ENCODE data around the gene STIP1.

STIP1 gene

DNA sequence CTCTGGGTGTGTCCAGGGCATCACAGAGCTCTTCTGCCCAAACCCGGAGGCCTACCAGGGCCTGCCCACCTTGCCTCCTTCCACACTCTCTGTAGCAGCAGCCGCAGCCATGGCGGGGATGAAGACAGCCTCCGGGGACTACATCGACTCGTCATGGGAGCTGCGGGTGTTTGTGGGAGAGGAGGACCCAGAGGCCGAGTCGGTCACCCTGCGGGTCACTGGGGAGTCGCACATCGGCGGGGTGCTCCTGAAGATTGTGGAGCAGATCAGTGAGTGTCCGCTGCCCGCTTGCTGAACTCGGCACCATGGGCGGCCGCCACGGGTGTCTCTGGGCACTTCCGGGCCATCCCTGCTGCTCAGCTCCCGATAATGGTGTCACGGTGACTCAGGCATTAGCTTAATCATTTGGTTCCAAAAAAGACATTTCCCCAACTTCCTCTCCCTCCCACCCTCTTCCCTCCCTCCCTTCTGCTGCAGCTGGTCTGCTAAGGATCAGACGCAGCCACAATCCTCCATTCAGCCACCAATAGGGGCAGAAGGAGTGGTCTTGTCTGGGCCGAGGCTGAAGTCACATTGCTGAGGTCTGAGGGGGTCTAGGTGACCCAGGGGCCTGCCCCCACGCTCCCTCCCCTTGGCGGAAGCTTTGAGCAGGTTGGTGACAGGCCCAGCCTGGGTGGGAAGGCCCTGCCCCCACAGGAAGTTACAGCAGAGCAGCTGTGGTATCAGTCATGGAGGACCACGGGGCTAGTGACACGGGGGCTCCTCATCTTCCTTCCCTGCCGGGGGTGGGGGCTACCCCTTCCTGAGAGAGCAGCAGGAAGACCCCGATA is 21.5 kb downstream of the STIP1 start:
- Histone ChIP-seq H3K4ac (ENCODE audit: low read depth in 1 of 2, low read length in 2 of 2) (peak overlapping the region; percentile 77 to 81), H3K27ac (ENCODE audit: low read length, poor library complexity, severe bottlenecking) (peak overlapping the region; percentile 62), H2BK120ac (ENCODE audit: low read depth, low read length) (peak overlapping the region; percentile 77), H3K36me3 (ENCODE audit: control insufficient read depth in 1 of 2, insufficient read depth in 2 of 2, low read depth in 1 of 2, low read length in 2 of 2) (peaks cover 46 to 73% of the 10 kb centered on the region in 2 experiments), H3K14ac (ENCODE audit: low read length in 2 of 2) (peak overlapping the region in 1 of 2 experiments; percentile 91), H4K91ac (ENCODE audit: low read length) (peak overlapping the region; percentile 97), H3K79me1 (replicated peaks; ENCODE audit: low read length, poor library complexity, severe bottlenecking) (peaks cover 12% of the 10 kb centered on the region), H2AFZ (ENCODE audit: low read depth, low read length) (peak overlapping the region; percentile 66), H3K23ac (ENCODE audit: low read length in 2 of 2) (no peak overlapping the region), H2BK15ac (ENCODE audit: low read depth, poor library complexity, severe bottlenecking) (peak overlapping the region; percentile 87), H3K4me3 (ENCODE audit: insufficient read depth in 1 of 2, low read depth in 1 of 2, low read length in 2 of 2) (peak overlapping the region in 1 of 2 experiments; percentile 65), H2AK5ac (ENCODE audit: low read length, severe bottlenecking) (peak overlapping the region; percentile 54), H3K18ac (ENCODE audit: low read depth in 1 of 2, low read length in 2 of 2) (peak overlapping the region; percentile 85 to 97), H3K9ac (ENCODE audit: low read length) (peak overlapping the region; percentile 70), H2BK5ac (ENCODE audit: low read depth, low read length, poor library complexity, severe bottlenecking) (no peak overlapping the region), H3K4me2 (ENCODE audit: low read length, poor library complexity, severe bottlenecking) (no peak overlapping the region), H2BK12ac (ENCODE audit: low read length in 2 of 2) (peak overlapping the region; percentile 75 to 78), H3K9me3 (ENCODE audit: control insufficient read depth, low read length) (no peaks in the 10 kb centered on the region), H3K27me3 (ENCODE audit: control insufficient read depth in 1 of 2, insufficient read depth in 1 of 2, low read length in 2 of 2) (no peaks in the 10 kb centered on the region), H4K8ac (ENCODE audit: low read length) (peak overlapping the region; percentile 98), H3K4me1 (ENCODE audit: control insufficient read depth, insufficient read depth, low read depth, low read length) (peaks cover 31% of the 10 kb centered on the region)
- WGBS, result 53% methylated on average over 26 of the region's 30 CpGs
- DNase-seq, result peak; percentile 81

DNA sequence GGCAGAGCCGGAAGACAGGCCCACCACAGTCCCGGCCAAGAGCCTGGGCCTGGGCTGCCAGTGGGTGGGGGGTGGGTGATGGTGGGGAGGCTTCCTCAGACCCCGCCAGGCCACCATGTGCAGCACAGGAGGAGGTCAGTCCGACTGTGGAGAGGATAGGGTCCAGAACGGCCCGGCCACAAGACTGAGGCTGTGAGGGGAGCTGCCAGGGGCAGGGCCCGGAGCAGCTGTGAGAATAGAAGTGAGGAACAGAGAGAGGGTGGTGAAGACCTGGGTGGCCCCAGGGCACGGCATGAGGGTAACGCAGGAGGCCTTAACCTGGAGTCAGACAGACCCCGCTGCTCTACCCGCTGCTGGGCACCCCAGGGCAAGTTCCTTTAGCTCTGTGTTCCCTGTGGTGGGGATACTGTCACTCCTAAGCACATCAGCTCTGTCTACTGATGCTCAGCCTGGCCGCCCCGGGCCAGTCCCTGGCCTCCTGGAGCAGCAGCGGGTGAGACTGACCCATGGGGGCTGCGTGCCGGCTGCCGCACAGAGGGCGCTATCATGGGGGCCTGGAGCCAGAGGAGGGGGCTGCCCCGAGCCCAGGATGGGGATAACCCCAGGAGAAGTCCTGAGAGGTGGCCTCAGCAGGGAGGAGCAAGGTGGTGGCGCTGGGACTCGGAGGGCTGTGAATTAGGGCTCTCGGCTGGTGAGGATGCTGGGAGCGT is 22.3 kb downstream of the STIP1 start:
- Histone ChIP-seq H2BK5ac (ENCODE audit: low read depth, low read length, poor library complexity, severe bottlenecking) (no peak overlapping the region), H2AK5ac (ENCODE audit: low read length, severe bottlenecking) (peak overlapping the region; percentile 80), H3K4ac (ENCODE audit: low read depth in 1 of 2, low read length in 2 of 2) (peak overlapping the region; percentile 77 to 81), H3K4me3 (ENCODE audit: insufficient read depth in 1 of 2, low read depth in 1 of 2, low read length in 2 of 2) (peak overlapping the region in 1 of 2 experiments; percentile 65), H3K36me3 (ENCODE audit: control insufficient read depth in 1 of 2, insufficient read depth in 2 of 2, low read depth in 1 of 2, low read length in 2 of 2) (peaks cover 39 to 66% of the 10 kb centered on the region in 2 experiments), H3K14ac (ENCODE audit: low read length in 2 of 2) (peak overlapping the region in 1 of 2 experiments; percentile 56), H2AFZ (ENCODE audit: low read depth, low read length) (peak overlapping the region; percentile 66), H3K4me1 (ENCODE audit: control insufficient read depth, insufficient read depth, low read depth, low read length) (peaks cover 31% of the 10 kb centered on the region), H3K79me1 (replicated peaks; ENCODE audit: low read length, poor library complexity, severe bottlenecking) (peaks cover 12% of the 10 kb centered on the region), H2BK120ac (ENCODE audit: low read depth, low read length) (peak overlapping the region; percentile 77), H3K18ac (ENCODE audit: low read depth in 1 of 2, low read length in 2 of 2) (peak overlapping the region; percentile 85 to 97), H2BK12ac (ENCODE audit: low read length in 2 of 2) (peak overlapping the region; percentile 69 to 78), H2BK15ac (ENCODE audit: low read depth, poor library complexity, severe bottlenecking) (peak overlapping the region; percentile 60), H4K8ac (ENCODE audit: low read length) (peak overlapping the region; percentile 98), H3K23ac (ENCODE audit: low read length in 2 of 2) (no peak overlapping the region), H3K27me3 (ENCODE audit: control insufficient read depth in 1 of 2, insufficient read depth in 1 of 2, low read length in 2 of 2) (no peaks in the 10 kb centered on the region), H4K91ac (ENCODE audit: low read length) (peak overlapping the region; percentile 97), H3K27ac (ENCODE audit: low read length, poor library complexity, severe bottlenecking) (peak overlapping the region; percentile 62), H3K4me2 (ENCODE audit: low read length, poor library complexity, severe bottlenecking) (no peak overlapping the region), H3K9me3 (ENCODE audit: control insufficient read depth, low read length) (no peaks in the 10 kb centered on the region), H3K9ac (ENCODE audit: low read length) (peak overlapping the region; percentile 70)
- WGBS, result 87% methylated on average over 23 of the region's 23 CpGs
- DNase-seq, result no peak

DNA sequence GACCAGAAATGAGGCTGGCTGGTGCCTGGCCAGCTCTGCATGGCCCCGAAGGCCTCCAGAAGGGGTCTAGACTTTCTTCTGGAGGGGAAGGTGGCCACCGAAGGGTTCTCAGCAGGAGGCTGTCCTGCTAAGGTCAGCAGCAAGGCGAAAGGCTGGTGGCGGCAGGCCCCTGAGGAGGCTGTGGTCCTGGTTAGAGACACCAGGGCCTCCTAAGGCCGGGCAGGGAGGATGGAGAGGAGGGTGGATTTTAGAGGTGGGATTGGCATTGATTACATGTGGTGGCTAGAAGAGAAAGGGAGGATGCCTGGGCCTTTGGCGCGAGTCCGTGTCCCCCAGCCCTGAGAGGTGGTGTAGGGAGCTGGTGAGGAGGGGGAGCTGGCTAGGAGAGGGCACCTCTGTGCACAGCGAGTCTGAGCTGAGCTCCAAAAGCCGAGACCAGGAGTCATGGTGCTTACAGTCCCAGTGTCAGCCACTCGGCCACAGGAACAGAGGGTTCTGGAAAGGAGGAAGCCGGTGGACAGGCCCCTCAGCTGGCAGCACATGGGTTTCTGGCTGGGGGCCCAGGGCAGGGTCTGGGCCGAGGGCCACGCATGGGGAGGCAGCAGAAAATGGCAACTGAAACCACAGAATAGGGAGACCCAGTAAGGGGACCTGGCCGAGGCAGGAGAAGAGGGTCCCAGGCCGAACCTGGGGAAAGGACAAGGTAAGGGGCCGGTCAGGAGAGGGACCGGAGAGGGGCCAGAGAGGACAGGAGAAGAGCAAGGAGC is 23.0 kb downstream of the STIP1 start:
- Histone ChIP-seq H3K4ac (ENCODE audit: low read depth in 1 of 2, low read length in 2 of 2) (peak overlapping the region in 1 of 2 experiments; percentile 81), H3K27ac (ENCODE audit: low read length, poor library complexity, severe bottlenecking) (no peak overlapping the region), H3K4me1 (ENCODE audit: control insufficient read depth, insufficient read depth, low read depth, low read length) (peaks cover 30% of the 10 kb centered on the region), H3K9ac (ENCODE audit: low read length) (no peak overlapping the region), H3K27me3 (ENCODE audit: control insufficient read depth in 1 of 2, insufficient read depth in 1 of 2, low read length in 2 of 2) (no peaks in the 10 kb centered on the region), H4K91ac (ENCODE audit: low read length) (peak overlapping the region; percentile 97), H2BK12ac (ENCODE audit: low read length in 2 of 2) (peak overlapping the region; percentile 15 to 34), H3K18ac (ENCODE audit: low read depth in 1 of 2, low read length in 2 of 2) (no peak overlapping the region), H3K36me3 (ENCODE audit: control insufficient read depth in 1 of 2, insufficient read depth in 2 of 2, low read depth in 1 of 2, low read length in 2 of 2) (peaks cover 31 to 59% of the 10 kb centered on the region in 2 experiments), H4K8ac (ENCODE audit: low read length) (peak overlapping the region; percentile 62), H2BK120ac (ENCODE audit: low read depth, low read length) (no peak overlapping the region), H2BK5ac (ENCODE audit: low read depth, low read length, poor library complexity, severe bottlenecking) (no peak overlapping the region), H3K23ac (ENCODE audit: low read length in 2 of 2) (no peak overlapping the region), H2AK5ac (ENCODE audit: low read length, severe bottlenecking) (peak overlapping the region; percentile 37), H3K14ac (ENCODE audit: low read length in 2 of 2) (no peak overlapping the region), H2AFZ (ENCODE audit: low read depth, low read length) (no peak overlapping the region), H3K79me1 (replicated peaks; ENCODE audit: low read length, poor library complexity, severe bottlenecking) (peaks cover 12% of the 10 kb centered on the region), H3K4me3 (ENCODE audit: insufficient read depth in 1 of 2, low read depth in 1 of 2, low read length in 2 of 2) (peak overlapping the region in 1 of 2 experiments; percentile 65), H3K4me2 (ENCODE audit: low read length, poor library complexity, severe bottlenecking) (no peak overlapping the region), H3K9me3 (ENCODE audit: control insufficient read depth, low read length) (no peaks in the 10 kb centered on the region), H2BK15ac (ENCODE audit: low read depth, poor library complexity, severe bottlenecking) (peak overlapping the region; percentile 44)
- WGBS, result 94% methylated on average over 18 of the region's 18 CpGs
- DNase-seq, result no peak

All from mesenchymal stem cell (in vitro differentiated cells and primary cell).